NCI-H2196 treated with DMSO at 0.1 percent for 48 hours (cell line): ENCODE measurements around the gene B3GALT4.

Source experiments
- DNase-seq: peaks from one replicate; lab custom pipeline; 2025; ENCODE audit not compliant: unreplicated experiment; lab: John Stamatoyannopoulos, UW

Gene B3GALT4

DNA sequence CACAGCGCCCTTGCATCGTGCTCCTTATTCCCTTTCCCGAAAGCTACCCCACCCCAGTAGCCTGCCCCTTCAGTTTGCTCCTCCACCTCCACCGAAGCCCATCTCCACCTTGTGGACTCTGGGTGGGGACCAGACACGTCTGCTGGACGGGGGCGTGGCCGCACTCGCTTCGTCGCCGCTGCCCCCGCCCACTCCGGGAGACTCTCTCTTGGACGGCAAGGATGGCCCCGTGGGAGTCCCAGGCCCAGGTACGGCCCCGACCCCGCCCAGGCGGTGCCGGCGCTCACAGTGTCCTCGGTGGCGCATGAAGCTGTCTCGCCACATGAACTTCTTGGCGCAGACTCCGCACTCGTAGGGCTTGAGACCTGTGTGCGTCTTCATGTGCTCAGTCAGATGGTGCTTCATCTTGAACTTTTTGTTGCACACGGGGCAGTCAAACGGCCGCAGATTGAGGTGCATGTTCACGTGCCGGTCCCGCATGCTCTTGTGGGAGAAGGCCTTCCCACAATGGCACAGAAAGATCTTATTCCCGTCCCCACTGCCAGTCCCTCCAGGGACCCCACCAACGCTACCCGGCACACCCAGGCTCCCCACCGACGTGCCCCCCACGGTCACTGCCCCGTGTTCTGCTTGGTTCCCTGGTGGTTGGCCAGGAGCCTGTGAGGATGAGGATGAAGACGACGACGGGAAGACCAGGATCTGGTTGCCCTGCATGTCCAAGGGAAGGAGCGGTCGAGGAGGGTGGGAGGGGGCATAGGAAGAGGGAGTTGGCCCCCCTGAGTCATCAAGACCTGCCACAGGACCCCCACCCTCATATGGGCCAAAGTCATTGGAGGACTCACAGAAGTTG lies 38.2 kb downstream of the B3GALT4 start:
- no peak for DNase-seq

- no peak for DNase-seq
These were observed 39.1 kb downstream of the B3GALT4 start for GRCh38 chr6:33315793-33316602.

DNA sequence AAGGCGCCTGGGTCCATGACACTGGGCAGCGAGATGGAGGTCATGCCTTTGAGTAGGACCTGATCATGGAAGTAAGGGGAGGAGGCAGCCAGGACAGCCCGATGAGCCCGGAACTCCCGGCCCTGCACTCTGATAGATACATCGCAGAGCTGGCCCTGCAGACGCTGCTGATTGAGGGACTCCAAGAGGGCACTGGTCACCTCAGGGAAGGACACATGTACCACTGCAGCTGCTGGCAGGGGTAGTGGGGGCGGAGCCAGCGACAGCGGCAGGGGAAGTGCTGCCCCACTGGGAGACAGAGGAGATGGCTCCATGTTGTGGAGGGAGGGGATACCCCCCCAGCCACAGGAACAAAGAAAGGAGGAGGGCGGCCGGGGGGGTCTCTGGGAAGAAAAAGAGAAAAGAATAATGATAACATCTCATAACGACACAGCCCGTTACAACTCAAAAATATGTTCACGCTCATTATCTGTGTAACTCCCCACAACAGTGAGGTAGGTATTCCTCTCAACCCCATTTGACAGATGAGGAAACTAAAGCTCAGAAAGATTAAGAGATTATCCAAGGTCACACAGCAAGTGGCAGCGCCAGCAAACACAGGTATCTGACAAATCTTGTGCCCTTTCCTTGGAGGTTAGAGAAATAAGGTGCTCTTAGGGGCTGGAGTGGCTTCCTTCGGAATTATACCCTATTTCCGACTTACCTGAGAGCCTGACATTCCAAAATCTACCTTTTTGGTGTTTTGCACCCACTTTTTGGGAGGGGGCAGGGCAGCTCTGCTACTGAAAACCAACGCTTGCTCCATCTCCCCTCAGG lies 39.9 kb downstream of the B3GALT4 start:
- no peak for DNase-seq

DNA sequence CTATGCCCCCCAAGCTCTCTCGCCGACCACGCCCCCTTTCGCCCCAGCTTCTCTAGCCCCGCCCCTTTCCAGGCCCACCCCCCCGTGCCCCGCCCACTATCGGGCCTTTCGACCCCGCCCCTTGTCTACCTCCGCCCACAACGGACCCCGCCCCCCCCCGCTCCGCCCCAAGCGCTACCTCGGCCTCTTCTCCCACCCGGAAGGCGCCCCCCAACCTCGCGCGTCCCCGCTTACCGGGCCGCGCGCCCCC lies 40.4 kb downstream of the B3GALT4 start:
- DNase-seq, result no peak

DNA sequence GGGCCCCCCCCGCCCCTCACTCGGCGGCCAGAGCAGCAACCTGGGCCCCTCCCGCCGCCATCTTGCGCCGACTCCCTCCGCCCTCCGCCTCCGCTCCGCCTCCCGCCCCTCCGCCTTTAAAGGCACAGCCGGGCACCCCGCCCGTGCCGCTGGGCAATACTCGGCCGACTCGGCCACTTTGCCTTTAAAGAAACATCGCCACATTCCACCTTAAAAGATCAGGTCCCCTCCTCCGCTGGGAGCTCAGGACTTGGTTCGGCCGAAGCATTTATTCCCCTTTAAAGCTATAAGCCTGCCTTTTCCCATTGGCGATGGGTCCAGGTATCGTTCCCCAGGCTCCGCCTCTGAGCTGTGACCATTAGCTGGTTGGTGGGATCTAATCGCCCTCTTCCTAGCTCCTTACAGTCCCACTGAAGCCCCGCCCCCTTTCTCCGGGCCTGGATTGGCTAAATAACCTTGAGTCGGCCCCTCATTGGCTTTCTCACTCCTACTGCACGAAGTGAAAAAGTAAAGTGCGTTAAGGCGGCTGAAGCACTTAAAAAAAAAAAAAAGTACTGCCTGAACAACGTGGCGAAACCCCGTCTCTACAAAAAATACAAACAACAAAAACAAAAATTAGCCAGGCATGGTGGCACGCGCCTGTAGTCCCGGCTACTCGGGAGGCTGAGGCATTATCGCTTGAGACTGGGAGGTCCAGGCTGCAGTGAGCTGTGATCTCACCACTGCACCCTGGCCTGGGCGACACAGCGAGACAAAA lies 40.9 kb downstream of the B3GALT4 start, which contains the start of gene ZBTB22:
Gene ZBTB22, minus strand, starts transcription at position 76 of the 757 bp plus-strand sequence. CDS start 828 bp downstream, outside the sequence.
- DNase-seq, result peak; percentile 97

- DNase-seq, result no peak
These were observed 41.6 kb downstream of the B3GALT4 start for GRCh38 chr6:33318426-33319073.

GRCh38 chr6:33319939-33320314 lies 43.0 kb downstream of the B3GALT4 start:
- no peak for DNase-seq

DNA sequence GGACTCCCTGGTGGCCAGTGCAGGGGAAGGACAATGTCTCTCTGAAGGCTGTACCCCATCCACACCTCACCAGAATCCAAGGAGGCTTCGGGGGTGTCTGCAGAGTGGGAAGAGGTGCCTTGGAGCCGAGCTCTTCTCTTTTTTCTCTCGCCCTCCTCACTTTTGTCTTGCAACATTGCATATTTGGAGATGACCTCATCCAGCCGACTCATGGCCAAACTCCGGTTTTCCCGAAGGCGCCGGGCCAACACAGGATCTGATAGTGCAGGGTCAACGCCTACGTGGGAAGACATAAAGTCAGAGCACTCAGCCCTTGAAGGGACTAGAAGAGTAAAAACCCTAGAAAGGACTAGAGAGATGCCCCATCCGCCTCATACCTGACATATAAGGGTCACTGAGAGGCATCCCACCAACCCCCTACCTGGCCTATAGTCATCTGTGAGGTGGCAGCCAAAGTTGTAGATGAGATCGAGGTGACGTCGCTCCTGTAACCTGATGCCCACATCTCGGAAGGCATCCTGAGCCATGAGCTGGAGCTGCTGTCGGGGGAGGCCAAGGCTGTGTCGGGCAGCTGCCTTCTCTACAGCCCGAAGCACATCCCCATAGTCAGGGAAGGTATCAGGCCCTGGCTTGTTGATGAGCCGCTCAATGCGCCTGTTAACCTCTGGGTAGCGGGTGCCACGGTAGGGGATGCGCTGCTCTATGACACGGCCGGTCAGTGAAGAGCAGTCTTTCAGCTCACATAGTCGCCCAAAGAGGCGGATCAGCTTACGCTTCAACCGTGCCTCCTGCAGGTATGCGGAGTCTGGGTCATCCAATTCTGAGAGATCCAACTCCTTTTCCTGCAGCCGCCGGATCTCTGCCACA lies 43.6 kb downstream of the B3GALT4 start:
- peak; percentile 59 for DNase-seq

GRCh38 chr6:33321227-33321626 lies 44.3 kb downstream of the B3GALT4 start:
- DNase-seq, result no peak

GRCh38 chr6:33323623-33323948 lies 46.7 kb downstream of the B3GALT4 start:
- no peak for DNase-seq

DNA sequence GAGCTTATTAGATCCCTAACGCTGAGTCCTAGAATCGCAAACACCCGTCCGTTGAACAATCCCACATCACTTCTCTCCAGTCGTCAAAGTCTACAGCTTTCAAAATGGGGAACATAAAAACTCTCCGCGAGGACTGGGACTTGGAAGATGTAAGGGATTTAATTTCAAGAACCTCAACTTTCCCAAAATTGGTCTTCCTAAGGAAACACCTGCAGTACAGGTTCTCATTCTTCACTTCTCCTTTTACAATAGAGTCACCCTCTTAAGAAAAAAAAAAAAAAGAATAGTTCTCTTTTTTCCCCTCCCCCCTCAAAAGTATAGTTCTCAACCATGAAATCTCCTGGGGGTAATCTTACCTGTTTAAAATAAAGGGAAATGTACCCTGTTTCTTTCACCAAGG lies 47.2 kb downstream of the B3GALT4 start:
- no peak for DNase-seq
